Lower lobe of right lung (tissue), 2 donors: ENCODE measurements around the gene CASKIN1. TPM values are rescaled to one million over a fixed set of nuclear protein-coding genes. Genes with fewer than 3 reads are reported as not detected.

Experiments
- ATAC-seq, 2 donors: fragments of 200-7000 bp; cut with Tn5 transposase; one replicate each; pipeline ENCODE4 v1.9.1; 2020 to 2022; ENCODE audit warnings: mild to moderate bottlenecking in 2 of 2, moderate library complexity in 2 of 2
- DNase-seq: peaks from one replicate; pipeline ENCODE4 v3.0.0-alpha.2; 2020
- H3K27ac ChIP-seq: fragments of 200-600 bp; one replicate; pipeline ENCODE4 v1.8.0; 2022
- H3K27me3 ChIP-seq: fragments of 200-600 bp; one replicate; pipeline ENCODE4 v1.8.0; 2022; ENCODE audit warnings: low read depth
- H3K36me3 ChIP-seq: fragments of 200-600 bp; one replicate; pipeline ENCODE4 v1.8.0; 2022; ENCODE audit warnings: mild to moderate bottlenecking
- H3K4me1 ChIP-seq: fragments of 200-600 bp; one replicate; pipeline ENCODE4 v1.8.0; 2022
- H3K4me3 ChIP-seq: fragments of 200-600 bp; one replicate; pipeline ENCODE4 v1.8.0; 2022; ENCODE audit warnings: mild to moderate bottlenecking
- H3K9me3 ChIP-seq: fragments of 200-600 bp; one replicate; pipeline ENCODE4 v1.8.0; 2022
- CTCF ChIP-seq: fragments of 200-600 bp; IDR thresholded peaks from one replicate; pipeline ENCODE4 v1.8.0; 2022; ENCODE audit warnings: antibody characterized with exemption, mild to moderate bottlenecking
- intact Hi-C: fragments of 100-400 bp; cut with DNase I; formaldehyde crosslinking; loops from one replicate; pipeline ENCODE4 v1.11.0; 2022
- total RNA-seq: library from RNA; stranded (reverse); fragmentation: NEBNext Ultra II Directional; extraction: Animal tissue kit (Norgen Biotek cat#: 25700); gene quantifications from one replicate; pipeline ENCODE4 v1.2.1, GENCODE V29; 2021
- donor health status: DM: no; HTN: yes; CAD: no; lungs with severe emphysema.

CASKIN1 gene
- total RNA-seq, 1 donor from 2014 or later: 0.09 TPM

GRCh38 chr16:2230376-2230775 is 34.0 kb upstream of the CASKIN1 start:
- peaks cover 73% of the 10 kb centered on the region for H3K36me3 ChIP-seq
- ATAC-seq: no peak
- peak; percentile 39 for DNase-seq

GRCh38 chr16:2229632-2230250 is 33.3 kb upstream of the CASKIN1 start:
- intact Hi-C loops: no loop called here

More at GRCh38 chr16:2230376-2230775, 34.0 kb upstream of the CASKIN1 start:
- Histone ChIP-seq H3K27me3 (peaks cover 5% of the 10 kb centered on the region), H3K9me3 (no peaks in the 10 kb centered on the region), H3K4me1 (peaks cover under 1% of the 10 kb centered on the region), H3K27ac (no peak overlapping the region), H3K4me3 (no peak overlapping the region)
- intact Hi-C loops: no loop called here
- TF ChIP-seq CTCF: no peak

GRCh38 chr16:2229091-2229490 is 32.7 kb upstream of the CASKIN1 start:
- no peak overlapping the region for H3K4me3 ChIP-seq
- H3K4me1 ChIP-seq: peaks cover 13% of the 10 kb centered on the region
- H3K27ac ChIP-seq: no peak overlapping the region
- no peak for ATAC-seq
- no peaks in the 10 kb centered on the region for H3K9me3 ChIP-seq
- H3K27me3 ChIP-seq: no peaks in the 10 kb centered on the region
- intact Hi-C loops: no loop called here
- no peak for DNase-seq
- no peak for TF ChIP-seq CTCF
- peaks cover 60% of the 10 kb centered on the region for H3K36me3 ChIP-seq

More at GRCh38 chr16:2229632-2230250, 33.3 kb upstream of the CASKIN1 start:
- ATAC-seq (no peak), DNase-seq (no peak)
- H3K4me1 ChIP-seq: peaks cover 7% of the 10 kb centered on the region
- H3K9me3 ChIP-seq: no peaks in the 10 kb centered on the region
- TF ChIP-seq CTCF: no peak
- no peaks in the 10 kb centered on the region for H3K27me3 ChIP-seq
- peaks cover 66% of the 10 kb centered on the region for H3K36me3 ChIP-seq
- no peak overlapping the region for H3K27ac ChIP-seq
- no peak overlapping the region for H3K4me3 ChIP-seq

- H3K36me3 ChIP-seq: peaks cover 52% of the 10 kb centered on the region
These were observed 31.9 kb upstream of the CASKIN1 start for GRCh38 chr16:2228161-2228824.

GRCh38 chr16:2226918-2227317 is 30.5 kb upstream of the CASKIN1 start:
- H3K9me3 ChIP-seq: no peaks in the 10 kb centered on the region
- intact Hi-C loops: no loop called here
- H3K4me1 ChIP-seq: peaks cover 20% of the 10 kb centered on the region
- no peaks in the 10 kb centered on the region for H3K27me3 ChIP-seq
- DNase-seq (no peak), ATAC-seq (no peak)
- TF ChIP-seq CTCF: no peak
- no peak overlapping the region for H3K27ac ChIP-seq
- H3K36me3 ChIP-seq: peaks cover 38% of the 10 kb centered on the region
- H3K4me3 ChIP-seq: no peak overlapping the region

More at GRCh38 chr16:2228161-2228824, 31.9 kb upstream of the CASKIN1 start:
- Histone ChIP-seq H3K9me3 (no peaks in the 10 kb centered on the region), H3K4me1 (peaks cover 16% of the 10 kb centered on the region), H3K27me3 (no peaks in the 10 kb centered on the region), H3K27ac (no peak overlapping the region), H3K4me3 (no peak overlapping the region)
- no peak for TF ChIP-seq CTCF
- DNase-seq: no peak
- no peak for ATAC-seq
- intact Hi-C loops: no loop called here
